ENCODE measurements around the gene MLLT1. TPM values are rescaled to one million over a fixed set of nuclear protein-coding genes. Genes with fewer than 3 reads are reported as not detected.

MLLT1 gene
- total RNA-seq (ENCODE audit: low replicate concordance): 5.6 and 21.0 TPM in 2 replicates

GRCh38 chr19:6279931-6280591, at the start of gene MLLT1:
TSS of gene MLLT1 (minus strand) at chr19:6279975. CDS start at chr19:6279784, 191 bp downstream.
- H3K4me1 ChIP-seq: peaks cover 10% of the 10 kb centered on the region
- H4K20me1 ChIP-seq (ENCODE audit: low read depth): peaks cover 44% of the 10 kb centered on the region
- peak within 1 kb of the TSS; percentile 98 for H3K4me2 ChIP-seq
- Mint-ChIP-seq H3K27ac (peak within 1 kb of the TSS; percentile 92), H3K9me3 (peaks cover 2% of the 10 kb centered on the region), H3K27me3 (ENCODE audit: insufficient read depth, low read depth) (peaks cover 2% of the 10 kb centered on the region), H3K4me3 (peak within 1 kb of the TSS; percentile 98), H3K36me3 (peaks cover 19% of the 10 kb centered on the region), H3K4me1 (peaks cover 36% of the 10 kb centered on the region)
- no peak within 1 kb of the TSS for H2AFZ ChIP-seq (replicated peaks)
- TF ChIP-seq CTCF (IDR thresholded peaks at IDR 0.05) (peak; percentile 68), EZH2phosphoT487 (IDR thresholded peaks at IDR 0.05) (no peak)
- H3K4me3 ChIP-seq: peak within 1 kb of the TSS; percentile 94
- H3K9me3 ChIP-seq (ENCODE audit: low read depth): no peaks in the 10 kb centered on the region
- H3K27me3 ChIP-seq: no peaks in the 10 kb centered on the region
- peaks cover 44% of the 10 kb centered on the region for H3K79me2 ChIP-seq (ENCODE audit: low read depth)
- DNase-seq (ENCODE audit: low spot score): peak; percentile 98
- H3K27ac ChIP-seq: no peak within 1 kb of the TSS
- H3K9ac ChIP-seq: peak within 1 kb of the TSS; percentile 91
- H3F3A ChIP-seq (ENCODE audit: low read depth): no peaks in the 10 kb centered on the region
- no peaks in the 10 kb centered on the region for H3K36me3 ChIP-seq

GRCh38 chr19:6326815-6327214, 47.0 kb upstream of the MLLT1 start:
- Mint-ChIP-seq H3K27me3 (ENCODE audit: insufficient read depth, low read depth) (peaks cover 11% of the 10 kb centered on the region), H3K27ac (no peak overlapping the region), H3K36me3 (no peaks in the 10 kb centered on the region), H3K9me3 (peaks cover 4% of the 10 kb centered on the region), H3K4me3 (no peak overlapping the region), H3K4me1 (no peaks in the 10 kb centered on the region)
- Histone ChIP-seq H3K27ac (no peak overlapping the region), H3K36me3 (no peaks in the 10 kb centered on the region), H3F3A (ENCODE audit: low read depth) (no peaks in the 10 kb centered on the region), H2AFZ (replicated peaks) (no peak overlapping the region), H3K4me3 (no peak overlapping the region), H4K20me1 (ENCODE audit: low read depth) (no peaks in the 10 kb centered on the region), H3K9ac (no peak overlapping the region), H3K9me3 (ENCODE audit: low read depth) (no peaks in the 10 kb centered on the region), H3K27me3 (no peaks in the 10 kb centered on the region), H3K79me2 (ENCODE audit: low read depth) (no peaks in the 10 kb centered on the region), H3K4me1 (no peaks in the 10 kb centered on the region), H3K4me2 (no peak overlapping the region)
- TF ChIP-seq EZH2phosphoT487 (IDR thresholded peaks at IDR 0.05) (no peak), EZH2 (IDR thresholded peaks at IDR 0.05) (no peak), CTCF (IDR thresholded peaks at IDR 0.05) (no peak)
- no peak for DNase-seq (ENCODE audit: low spot score)

GRCh38 chr19:6325614-6326013, 45.8 kb upstream of the MLLT1 start:
- no peaks in the 10 kb centered on the region for H3K4me1 ChIP-seq
- no peak overlapping the region for H3K9ac ChIP-seq
- Mint-ChIP-seq H3K4me1 (no peaks in the 10 kb centered on the region), H3K9me3 (peaks cover 4% of the 10 kb centered on the region), H3K4me3 (no peak overlapping the region), H3K27ac (no peak overlapping the region), H3K27me3 (ENCODE audit: insufficient read depth, low read depth) (peaks cover 13% of the 10 kb centered on the region), H3K36me3 (no peaks in the 10 kb centered on the region)
- TF ChIP-seq EZH2 (IDR thresholded peaks at IDR 0.05) (no peak), EZH2phosphoT487 (IDR thresholded peaks at IDR 0.05) (no peak), CTCF (IDR thresholded peaks at IDR 0.05) (no peak)
- no peaks in the 10 kb centered on the region for H3K9me3 ChIP-seq (ENCODE audit: low read depth)
- H3K4me3 ChIP-seq: no peak overlapping the region
- no peak overlapping the region for H2AFZ ChIP-seq (replicated peaks)
- no peak for DNase-seq (ENCODE audit: low spot score)
- H3K4me2 ChIP-seq: no peak overlapping the region
- no peaks in the 10 kb centered on the region for H3K27me3 ChIP-seq
- no peak overlapping the region for H3K27ac ChIP-seq
- no peaks in the 10 kb centered on the region for H4K20me1 ChIP-seq (ENCODE audit: low read depth)
- no peaks in the 10 kb centered on the region for H3F3A ChIP-seq (ENCODE audit: low read depth)
- no peaks in the 10 kb centered on the region for H3K36me3 ChIP-seq
- H3K79me2 ChIP-seq (ENCODE audit: low read depth): no peaks in the 10 kb centered on the region
